CD14-positive monocyte (primary cell): ENCODE results near the gene LCNL1. TPM values are rescaled to one million over a fixed set of nuclear protein-coding genes. Genes with fewer than 3 reads are reported as not detected.
A peak's percentile ranks its signal among the peaks of the same experiment; 100 is the strongest.

ENCODE experiments used
- DNase-seq, 3 donors: peaks; one replicate each; pipeline ENCODE4 v3.0.0-alpha.2; 2011 to 2022
- H2AFZ ChIP-seq: 2 replicates; pipeline ENCODE4 v1.6.0; 2012; ENCODE audit warnings: mild to moderate bottlenecking, low read depth, low read length, inconsistent platforms; ENCODE audit not compliant: insufficient read depth, poor library complexity, severe bottlenecking
- H3K27ac ChIP-seq, 2 donors: 1 replicate in 1 of 2; 2 replicates in 1 of 2; pipeline ENCODE4 v1.5.1; 2012 to 2013; ENCODE audit warnings: low read length in 2 of 2, control low read depth in 1 of 2, inconsistent platforms in 1 of 2, low read depth in 1 of 2, mild to moderate bottlenecking in 1 of 2
- H3K27me3 ChIP-seq, 2 donors: one replicate each; pipeline versions ENCODE4 v1.6.0 to v1.6.1; 2011 to 2013; ENCODE audit warnings: low read length in 2 of 2; ENCODE audit not compliant: control insufficient read depth in 2 of 2, insufficient read depth in 2 of 2
- H3K36me3 ChIP-seq, 2 donors: replicated peaks in 1 of 2; 1 replicate in 1 of 2; 2 replicates in 1 of 2; pipeline versions ENCODE4 v1.5.1 to v1.6.1; 2012 to 2013; ENCODE audit warnings: low read length in 2 of 2, control low read depth in 1 of 2, inconsistent platforms in 1 of 2, mild to moderate bottlenecking in 1 of 2; ENCODE audit not compliant: insufficient read depth in 2 of 2, control insufficient read depth in 1 of 2
- H3K4me1 ChIP-seq, 2 donors: 1 replicate in 1 of 2; 2 replicates in 1 of 2; pipeline versions ENCODE4 v1.5.1 to v1.6.1; 2012 to 2013; ENCODE audit warnings: low read length in 2 of 2, control low read depth in 1 of 2, inconsistent platforms in 1 of 2, mild to moderate bottlenecking in 1 of 2, moderate library complexity in 1 of 2; ENCODE audit not compliant: insufficient read depth in 2 of 2, control insufficient read depth in 1 of 2
- H3K4me2 ChIP-seq: replicated peaks from 2 replicates; pipeline ENCODE3; 2012; ENCODE audit warnings: low read length, moderate library complexity, mild to moderate bottlenecking; ENCODE audit not compliant: poor library complexity, severe bottlenecking; ENCODE audit errors: extremely low read depth
- H3K4me3 ChIP-seq, 3 experiments: fragments of 200-600 bp in 1 of 3; sonication (generic) in 1 of 3; replicated peaks in 1 of 3; 1 replicate in 2 of 3; 2 replicates in 1 of 3; pipeline ENCODE4 v1.5.1; 2011 to 2013; ENCODE audit warnings: low read length in 3 of 3, mild to moderate bottlenecking in 3 of 3, control low read depth in 2 of 3, low read depth in 2 of 3, inconsistent platforms in 1 of 3, moderate library complexity in 1 of 3
- H3K79me2 ChIP-seq: 2 replicates; pipeline ENCODE4 v1.6.0; 2012; ENCODE audit warnings: mild to moderate bottlenecking, control low read depth, inconsistent platforms, low read length, moderate library complexity; ENCODE audit not compliant: insufficient read depth
- H3K9ac ChIP-seq: 2 replicates; pipeline ENCODE4 v1.6.0; 2017; ENCODE audit warnings: low read length, mild to moderate bottlenecking; ENCODE audit not compliant: insufficient read depth, poor library complexity, severe bottlenecking
- H3K9me3 ChIP-seq, 2 donors: replicated peaks in 1 of 2; 1 replicate in 1 of 2; 2 replicates in 1 of 2; pipeline versions ENCODE4 v1.5.1 to v1.6.1; 2012 to 2013; ENCODE audit warnings: low read length in 2 of 2, control low read depth in 1 of 2; ENCODE audit not compliant: control insufficient read depth in 1 of 2, insufficient read depth in 1 of 2
- H4K20me1 ChIP-seq: 2 replicates; pipeline ENCODE4 v1.6.0; 2012; ENCODE audit warnings: mild to moderate bottlenecking, low read length, control low read depth, moderate library complexity; ENCODE audit not compliant: insufficient read depth
- H3K27ac Mint-ChIP-seq, 7 donors: one replicate each; pipeline ENCODE4 v1.8.0; 2020; ENCODE audit warnings: mild to moderate bottlenecking in 7 of 7, mixed read lengths in 7 of 7, moderate library complexity in 6 of 7, inconsistent platforms in 2 of 7
- H3K27me3 Mint-ChIP-seq, 3 donors: one replicate each; pipeline ENCODE4 v1.8.0; 2021 to 2022; ENCODE audit warnings: low read depth in 3 of 3, mild to moderate bottlenecking in 3 of 3, mixed read lengths in 3 of 3, moderate library complexity in 3 of 3, inconsistent platforms in 1 of 3
- H3K36me3 Mint-ChIP-seq, 2 donors: one replicate each; pipeline ENCODE4 v1.8.0; 2020; ENCODE audit warnings: mixed read lengths in 2 of 2, inconsistent platforms in 1 of 2, mild to moderate bottlenecking in 1 of 2
- H3K4me1 Mint-ChIP-seq: one replicate; pipeline ENCODE4 v1.8.0; 2020; ENCODE audit warnings: mild to moderate bottlenecking, mixed read lengths
- H3K4me3 Mint-ChIP-seq, 2 donors: one replicate each; pipeline ENCODE4 v1.8.0; 2020; ENCODE audit warnings: mild to moderate bottlenecking in 2 of 2, mixed read lengths in 2 of 2, moderate library complexity in 1 of 2
- H3K9me3 Mint-ChIP-seq, 7 donors: one replicate each; pipeline ENCODE4 v1.8.0; 2020 to 2022; ENCODE audit warnings: mixed read lengths in 7 of 7, mild to moderate bottlenecking in 6 of 7, moderate library complexity in 6 of 7, inconsistent platforms in 2 of 7
- WGBS: methylation state at CpG from one replicate; pipeline ENCODE4 v1.1.5; 2013; ENCODE audit warnings: missing lambda C conversion rate; ENCODE audit not compliant: insufficient coverage; 5-methylcytosine and 5-hydroxymethylcytosine counted together
- intact Hi-C, 2 donors: fragments of 100-400 bp; cut with micrococcal nuclease; formaldehyde crosslinking; loops; one replicate each; pipeline versions ENCODE4 v1.15.0 to v1.15.1; 2023
- polyA plus RNA-seq, 3 donors: library from polyadenylated mRNA; depleted of rRNA in 1 of 3; unstranded in 2 of 3; stranded (reverse) in 1 of 3; fragments of 300-500 nt in 2 of 3; fragments of >200 nt in 1 of 3; fragmentation: Illumina TruSeq in 2 of 3; gene quantifications; 1 replicate in 2 of 3; 2 replicates in 1 of 3; pipeline ENCODE4 v1.2.3, GENCODE V29; 2012 to 2021
- TF ChIP-seq, protein P1 (sequence below): fragments of 200-600 bp; IDR thresholded peaks from one replicate; pipeline ENCODE4 v1.8.0; 2022; ENCODE audit warnings: antibody characterized with exemption, mild to moderate bottlenecking

The LCNL1 gene
- polyA plus RNA-seq, 3 donors = 0.04 TPM; not detected in 2

DNA sequence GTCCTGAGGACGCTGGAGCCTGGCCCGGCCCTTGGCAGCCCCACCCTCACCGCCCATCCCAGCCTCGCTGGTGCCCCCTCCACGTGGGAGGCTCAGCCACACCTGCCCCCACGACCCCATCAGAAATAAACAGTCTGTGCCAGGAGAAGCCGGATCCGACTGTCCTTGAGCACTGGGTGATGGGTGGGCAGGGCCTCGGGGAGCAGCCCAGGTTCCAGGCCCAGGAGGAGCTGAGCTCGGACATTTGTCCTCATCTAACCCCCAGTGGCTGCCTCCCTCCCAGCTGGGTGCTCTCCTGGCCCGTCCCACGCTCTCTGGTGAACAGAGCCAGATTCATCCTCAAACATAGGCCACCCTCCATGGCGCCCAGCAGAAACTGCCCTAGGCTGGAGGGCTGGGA lies 10.1 kb upstream of the LCNL1 start:
- Histone ChIP-seq H3K9me3 (no peaks in the 10 kb centered on the region), H3K4me2 (no peak overlapping the region), H3K9ac (no peak overlapping the region), H3K79me2 (no peaks in the 10 kb centered on the region), H3K4me3 (no peak overlapping the region), H3K4me1 (peaks cover 19 to 33% of the 10 kb centered on the region in 2 donors), H3K27ac (no peak overlapping the region), H3K27me3 (peaks cover 0 to 19% of the 10 kb centered on the region in 2 donors), H3K36me3 (no peaks in the 10 kb centered on the region), H4K20me1 (no peaks in the 10 kb centered on the region), H2AFZ (no peak overlapping the region)
- TF ChIP-seq, protein P1, sequence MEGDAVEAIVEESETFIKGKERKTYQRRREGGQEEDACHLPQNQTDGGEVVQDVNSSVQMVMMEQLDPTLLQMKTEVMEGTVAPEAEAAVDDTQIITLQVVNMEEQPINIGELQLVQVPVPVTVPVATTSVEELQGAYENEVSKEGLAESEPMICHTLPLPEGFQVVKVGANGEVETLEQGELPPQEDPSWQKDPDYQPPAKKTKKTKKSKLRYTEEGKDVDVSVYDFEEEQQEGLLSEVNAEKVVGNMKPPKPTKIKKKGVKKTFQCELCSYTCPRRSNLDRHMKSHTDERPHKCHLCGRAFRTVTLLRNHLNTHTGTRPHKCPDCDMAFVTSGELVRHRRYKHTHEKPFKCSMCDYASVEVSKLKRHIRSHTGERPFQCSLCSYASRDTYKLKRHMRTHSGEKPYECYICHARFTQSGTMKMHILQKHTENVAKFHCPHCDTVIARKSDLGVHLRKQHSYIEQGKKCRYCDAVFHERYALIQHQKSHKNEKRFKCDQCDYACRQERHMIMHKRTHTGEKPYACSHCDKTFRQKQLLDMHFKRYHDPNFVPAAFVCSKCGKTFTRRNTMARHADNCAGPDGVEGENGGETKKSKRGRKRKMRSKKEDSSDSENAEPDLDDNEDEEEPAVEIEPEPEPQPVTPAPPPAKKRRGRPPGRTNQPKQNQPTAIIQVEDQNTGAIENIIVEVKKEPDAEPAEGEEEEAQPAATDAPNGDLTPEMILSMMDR = no peak
- peaks cover 19% of the 10 kb centered on the region for H3K4me1 Mint-ChIP-seq
- WGBS = 85% methylated on average over 9 of the region's 13 CpGs
- intact Hi-C loops = no loop called here
- H3K27me3 Mint-ChIP-seq = peaks cover 11 to 36% (median 16%) of the 10 kb centered on the region in 3 donors
- peak overlapping the region in 1 of 7 donors; percentile 35 for H3K27ac Mint-ChIP-seq
- H3K9me3 Mint-ChIP-seq = no peaks in the 10 kb centered on the region
- H3K4me3 Mint-ChIP-seq = no peak overlapping the region
- H3K36me3 Mint-ChIP-seq = no peaks in the 10 kb centered on the region
- no peak for DNase-seq

DNA sequence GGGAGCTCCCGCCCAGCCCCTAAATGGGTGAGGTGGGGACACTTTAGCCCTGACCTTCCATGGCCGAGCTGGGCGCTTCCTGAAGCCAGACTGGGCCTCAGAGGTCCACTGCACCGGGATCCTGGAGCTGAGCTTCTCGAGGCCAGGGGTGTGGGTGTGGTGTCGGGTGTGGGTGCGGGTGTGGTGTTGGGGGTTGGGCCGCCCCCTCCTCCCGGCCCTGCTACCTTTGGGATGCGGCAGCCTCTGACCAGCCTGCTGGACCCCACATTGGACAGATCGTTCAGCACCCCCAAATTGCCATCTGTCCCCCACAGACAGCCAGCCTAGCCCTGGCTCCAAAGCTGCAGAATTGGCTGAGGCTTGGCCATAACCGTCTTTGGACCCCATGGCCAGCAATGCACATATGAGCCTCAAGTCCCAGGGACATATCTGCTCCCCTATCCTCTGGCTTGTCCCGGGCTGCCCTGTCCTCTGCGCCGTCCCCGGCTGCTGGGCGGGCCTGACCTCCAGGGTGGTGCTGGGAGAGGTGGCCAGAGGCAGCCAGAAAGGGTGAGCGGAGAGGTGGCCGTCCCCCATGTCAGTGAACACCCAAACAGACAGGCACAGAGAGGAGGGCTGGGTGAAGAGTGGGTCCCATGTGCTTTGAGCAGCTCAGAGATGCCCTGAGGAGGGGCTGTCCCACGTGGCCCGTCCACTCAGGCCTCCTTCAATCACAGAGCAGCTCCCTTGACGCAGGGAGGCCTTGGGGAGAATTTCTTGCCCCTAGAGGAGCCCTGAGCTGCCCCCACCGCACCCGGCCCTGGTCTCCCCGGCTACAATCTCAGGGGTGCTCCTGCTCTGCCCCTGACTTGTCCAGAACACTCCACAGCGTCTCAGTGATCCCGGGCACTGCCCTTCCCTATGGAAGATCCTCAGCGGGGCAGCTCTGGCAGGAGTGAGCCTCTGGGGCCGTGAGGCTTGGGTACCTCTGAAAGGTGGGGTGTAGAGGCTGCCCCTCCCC lies 8.9 kb upstream of the LCNL1 start:
- H3K9me3 ChIP-seq = no peaks in the 10 kb centered on the region
- H3K36me3 ChIP-seq = no peaks in the 10 kb centered on the region
- no peak overlapping the region for H3K4me2 ChIP-seq
- no peak overlapping the region for H3K9ac ChIP-seq
- Mint-ChIP-seq H3K36me3 (no peaks in the 10 kb centered on the region), H3K4me3 (no peak overlapping the region), H3K4me1 (peaks cover 19% of the 10 kb centered on the region), H3K27ac (no peak overlapping the region), H3K27me3 (peaks cover 12 to 42% (median 17%) of the 10 kb centered on the region in 3 donors), H3K9me3 (peaks cover 0 to 1% (median 0%) of the 10 kb centered on the region in 7 donors)
- intact Hi-C loops = no loop called here
- TF ChIP-seq, protein P1 = no peak
- 91% methylated on average over 19 of the region's 29 CpGs for WGBS
- no peaks in the 10 kb centered on the region for H3K79me2 ChIP-seq
- no peak overlapping the region for H3K27ac ChIP-seq
- no peaks in the 10 kb centered on the region for H4K20me1 ChIP-seq
- no peak overlapping the region for H2AFZ ChIP-seq
- H3K4me3 ChIP-seq = no peak overlapping the region
- DNase-seq = no peak
- H3K27me3 ChIP-seq = peaks cover 0 to 20% of the 10 kb centered on the region in 2 donors
- H3K4me1 ChIP-seq = peaks cover 22 to 35% of the 10 kb centered on the region in 2 donors
